Nephron (organoid): ENCODE results near the gene FBXO44.

ENCODE experiments used
- H3K27ac Mint-ChIP-seq, 3 experiments: 2 replicates each; pipeline ENCODE4 v1.8.0; 2020; ENCODE audit warnings: mixed read lengths in 3 of 3, mild to moderate bottlenecking in 2 of 3, moderate library complexity in 1 of 3
- H3K27me3 Mint-ChIP-seq: 2 replicates; pipeline ENCODE4 v1.8.0; 2021; ENCODE audit warnings: low read depth, mild to moderate bottlenecking, moderate library complexity, mixed read lengths
- H3K36me3 Mint-ChIP-seq: 2 replicates; pipeline ENCODE4 v1.8.0; 2020; ENCODE audit warnings: low read depth, mixed read lengths
- H3K4me1 Mint-ChIP-seq: 2 replicates; pipeline ENCODE4 v1.8.0; 2020; ENCODE audit warnings: mixed read lengths
- H3K4me3 Mint-ChIP-seq, 3 experiments: 2 replicates each; pipeline ENCODE4 v1.8.0; 2020; ENCODE audit warnings: mild to moderate bottlenecking in 3 of 3, mixed read lengths in 3 of 3, moderate library complexity in 2 of 3
- H3K9me3 Mint-ChIP-seq: 2 replicates; pipeline ENCODE4 v1.8.0; 2020; ENCODE audit warnings: mixed read lengths
- TF ChIP-seq, protein P1 (sequence below), 3 experiments: fragments of 200-600 bp; sonication (generic); IDR thresholded peaks; one replicate each; pipeline ENCODE4 v1.5.0; 2021; ENCODE audit warnings: antibody characterized with exemption in 3 of 3; ENCODE audit not compliant: unreplicated experiment in 3 of 3

The FBXO44 gene

DNA sequence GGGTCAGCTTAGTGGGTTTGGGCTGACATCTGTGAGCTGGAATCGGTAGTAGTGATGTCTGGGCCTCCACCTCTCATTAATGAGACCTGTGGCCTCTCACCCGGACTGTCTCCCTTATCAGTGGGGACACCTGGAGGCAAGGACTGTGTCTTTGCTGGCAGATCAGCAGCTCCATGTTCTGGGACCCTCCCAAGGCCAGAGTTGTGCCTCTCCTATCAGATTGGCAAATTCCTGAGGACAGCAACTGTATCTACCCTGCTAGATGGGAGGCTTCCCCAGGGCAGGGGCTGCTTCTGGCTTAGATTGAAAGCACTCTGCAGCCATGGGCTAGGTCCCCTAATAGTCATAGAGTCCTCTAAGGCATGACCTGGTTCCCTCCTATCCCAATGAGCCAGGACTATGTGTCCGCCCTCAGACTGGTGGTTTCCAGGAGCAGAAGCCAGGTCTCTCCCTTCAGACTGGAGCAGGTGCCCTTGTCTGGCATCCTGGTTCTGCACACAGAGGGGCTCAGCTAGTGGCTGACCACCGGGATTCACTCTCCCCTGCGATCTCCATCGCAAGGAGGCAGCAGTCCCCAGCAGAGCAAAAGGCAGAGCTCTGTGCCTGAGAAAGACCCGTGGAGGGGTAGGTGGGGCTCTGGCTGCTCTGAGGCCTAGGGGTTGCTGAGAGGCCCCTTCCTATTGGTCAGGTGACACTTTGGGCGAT is 42.7 kb downstream of the FBXO44 start:
- no peaks in the 10 kb centered on the region for H3K36me3 Mint-ChIP-seq
- H3K9me3 Mint-ChIP-seq = no peaks in the 10 kb centered on the region
- peaks cover 35% of the 10 kb centered on the region for H3K27me3 Mint-ChIP-seq
- no peak overlapping the region for H3K4me3 Mint-ChIP-seq
- TF ChIP-seq, protein P1, sequence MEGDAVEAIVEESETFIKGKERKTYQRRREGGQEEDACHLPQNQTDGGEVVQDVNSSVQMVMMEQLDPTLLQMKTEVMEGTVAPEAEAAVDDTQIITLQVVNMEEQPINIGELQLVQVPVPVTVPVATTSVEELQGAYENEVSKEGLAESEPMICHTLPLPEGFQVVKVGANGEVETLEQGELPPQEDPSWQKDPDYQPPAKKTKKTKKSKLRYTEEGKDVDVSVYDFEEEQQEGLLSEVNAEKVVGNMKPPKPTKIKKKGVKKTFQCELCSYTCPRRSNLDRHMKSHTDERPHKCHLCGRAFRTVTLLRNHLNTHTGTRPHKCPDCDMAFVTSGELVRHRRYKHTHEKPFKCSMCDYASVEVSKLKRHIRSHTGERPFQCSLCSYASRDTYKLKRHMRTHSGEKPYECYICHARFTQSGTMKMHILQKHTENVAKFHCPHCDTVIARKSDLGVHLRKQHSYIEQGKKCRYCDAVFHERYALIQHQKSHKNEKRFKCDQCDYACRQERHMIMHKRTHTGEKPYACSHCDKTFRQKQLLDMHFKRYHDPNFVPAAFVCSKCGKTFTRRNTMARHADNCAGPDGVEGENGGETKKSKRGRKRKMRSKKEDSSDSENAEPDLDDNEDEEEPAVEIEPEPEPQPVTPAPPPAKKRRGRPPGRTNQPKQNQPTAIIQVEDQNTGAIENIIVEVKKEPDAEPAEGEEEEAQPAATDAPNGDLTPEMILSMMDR (IDR thresholded peaks at IDR 0.05; ENCODE audit: unreplicated experiment in 3 of 3) = no peak
- H3K4me1 Mint-ChIP-seq = peaks cover 32% of the 10 kb centered on the region
- no peak overlapping the region for H3K27ac Mint-ChIP-seq

DNA sequence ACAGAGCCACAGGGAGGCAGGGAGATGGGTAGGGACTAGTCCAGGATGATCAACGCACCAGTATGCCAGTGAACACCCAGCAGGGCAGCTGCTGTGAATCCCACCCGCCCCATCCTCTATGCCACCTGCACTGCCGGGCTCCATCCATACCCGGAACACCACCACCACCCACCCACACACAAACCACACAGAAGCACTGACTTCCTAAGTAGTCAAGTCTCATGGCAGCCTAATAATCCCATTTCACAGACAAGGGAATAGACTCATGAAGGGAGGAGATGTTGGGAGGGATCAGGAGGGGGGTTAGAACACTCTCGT is 43.2 kb downstream of the FBXO44 start:
- Mint-ChIP-seq H3K36me3 (no peaks in the 10 kb centered on the region), H3K9me3 (no peaks in the 10 kb centered on the region), H3K4me1 (peaks cover 31% of the 10 kb centered on the region), H3K27ac (no peak overlapping the region), H3K27me3 (peaks cover 30% of the 10 kb centered on the region), H3K4me3 (no peak overlapping the region)
- TF ChIP-seq, protein P1 (IDR thresholded peaks at IDR 0.05; ENCODE audit: unreplicated experiment in 3 of 3) = no peak

- no peaks in the 10 kb centered on the region for H3K36me3 Mint-ChIP-seq
- H3K4me3 Mint-ChIP-seq = peak overlapping the region in 2 of 3 experiments; percentile 22 to 45
- H3K9me3 Mint-ChIP-seq = no peaks in the 10 kb centered on the region
- peaks cover 36% of the 10 kb centered on the region for H3K27me3 Mint-ChIP-seq
- peak overlapping the region; percentile 47 to 68 (median 65) for H3K27ac Mint-ChIP-seq
- peaks cover 29% of the 10 kb centered on the region for H3K4me1 Mint-ChIP-seq
- TF ChIP-seq, protein P1 (IDR thresholded peaks at IDR 0.05; ENCODE audit: unreplicated experiment in 3 of 3) = no peak
Observed at GRCh38 chr1:11700601-11701467, 46.2 kb downstream of the FBXO44 start.

GRCh38 chr1:11701551-11701961 is 46.9 kb downstream of the FBXO44 start:
- Mint-ChIP-seq H3K9me3 (no peaks in the 10 kb centered on the region), H3K27me3 (peaks cover 38% of the 10 kb centered on the region)

DNA sequence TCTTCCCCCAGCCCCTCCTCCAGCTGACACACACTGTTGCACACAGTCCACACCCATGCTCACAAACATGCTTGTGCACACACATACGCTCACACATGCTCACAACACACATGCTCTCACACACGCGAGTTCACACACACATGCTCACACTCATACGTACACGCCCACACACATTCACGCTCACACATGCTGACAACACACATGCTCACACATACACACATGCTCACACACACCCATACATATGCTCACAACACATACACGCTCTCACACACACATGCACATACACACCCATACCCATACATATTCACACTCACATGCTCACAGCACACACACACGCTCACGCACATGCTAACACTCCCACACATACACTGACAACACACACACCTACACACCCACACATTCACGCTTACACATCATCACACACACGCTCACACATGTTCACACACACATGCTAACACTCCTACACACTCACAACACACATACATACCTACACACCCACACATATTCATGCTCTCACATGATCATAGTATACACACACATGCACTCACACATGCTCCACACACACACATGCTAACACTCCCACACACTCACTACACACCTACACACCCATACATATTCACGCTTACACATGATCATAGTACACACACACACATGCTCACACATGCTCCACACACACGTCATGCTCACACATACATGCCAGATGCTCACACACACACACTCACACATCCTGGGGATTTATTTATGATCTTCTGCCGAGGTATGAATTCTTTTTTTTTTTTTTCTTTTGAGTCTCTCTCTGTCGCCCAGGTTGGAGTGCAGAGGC is 47.5 kb downstream of the FBXO44 start:
- TF ChIP-seq, protein P1 (IDR thresholded peaks at IDR 0.05; ENCODE audit: unreplicated experiment in 3 of 3) = no peak
- no peak overlapping the region for H3K27ac Mint-ChIP-seq
- H3K4me1 Mint-ChIP-seq = peaks cover 31% of the 10 kb centered on the region
- no peaks in the 10 kb centered on the region for H3K9me3 Mint-ChIP-seq
- H3K27me3 Mint-ChIP-seq = peaks cover 41% of the 10 kb centered on the region
- H3K36me3 Mint-ChIP-seq = no peaks in the 10 kb centered on the region
- H3K4me3 Mint-ChIP-seq = no peak overlapping the region

More at GRCh38 chr1:11701551-11701961, 46.9 kb downstream of the FBXO44 start:
- TF ChIP-seq, protein P1 (IDR thresholded peaks at IDR 0.05; ENCODE audit: unreplicated experiment in 3 of 3) = no peak
- H3K36me3 Mint-ChIP-seq = no peaks in the 10 kb centered on the region
- peak overlapping the region; percentile 47 to 68 (median 65) for H3K27ac Mint-ChIP-seq
- H3K4me3 Mint-ChIP-seq = peak overlapping the region in 1 of 3 experiments; percentile 45
- H3K4me1 Mint-ChIP-seq = peaks cover 31% of the 10 kb centered on the region
